NCI-H748 (cell line): ENCODE data around the gene MARCHF10.
"Not testable (repeated sequence)": the region's sequence is repeated elsewhere in the genome, so short reads cannot be mapped to it uniquely, and the experiment has no call there.

Source experiments
- DNase-seq: peaks from one replicate; lab custom pipeline; 2025; ENCODE audit not compliant: unreplicated experiment; lab: John Stamatoyannopoulos, UW

MARCHF10 gene

DNA sequence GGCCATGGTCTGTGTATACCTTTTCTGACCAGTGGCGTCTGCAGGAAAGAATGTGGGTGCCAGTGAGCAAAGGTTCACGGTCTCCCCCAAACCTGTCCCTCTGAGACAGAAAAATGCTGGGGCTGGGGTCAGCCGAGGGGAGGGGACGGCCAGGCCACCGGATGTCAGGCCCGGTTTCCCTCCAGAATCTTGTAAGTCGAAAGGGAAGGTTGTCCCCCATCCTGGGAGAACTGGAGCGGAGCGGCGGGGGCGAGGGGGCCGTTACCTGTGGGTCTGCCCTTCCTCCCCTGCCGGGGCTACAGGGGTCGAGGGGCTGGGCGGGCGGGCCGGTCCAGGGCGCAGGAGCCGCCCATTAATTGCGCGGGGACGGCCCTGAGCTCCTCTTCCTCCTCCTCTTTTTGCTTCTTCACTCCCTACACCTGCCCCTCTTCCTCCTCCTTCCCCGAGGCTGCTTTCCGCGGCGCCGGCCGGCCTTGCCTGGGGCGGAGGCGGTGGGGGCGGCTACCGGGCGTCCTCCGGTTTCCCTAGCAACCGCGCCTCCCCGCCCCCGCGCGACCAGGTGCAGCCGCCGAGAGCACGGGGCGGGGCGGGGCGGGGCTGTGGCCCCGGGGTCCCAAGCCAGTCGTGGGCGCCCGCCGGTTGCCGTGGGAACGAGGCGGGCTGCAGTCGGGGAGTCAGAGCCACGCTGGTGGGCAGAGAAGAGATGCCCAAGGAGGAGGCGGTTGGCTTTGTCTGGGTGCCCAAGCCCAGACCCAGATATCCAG is at the start of gene MARCHF10:
MARCHF10 (minus strand) TSS at position 503 of the 764 bp plus-strand sequence. CDS start 6,579 bp downstream, outside the sequence.
- DNase-seq, result peak; percentile 96

DNA sequence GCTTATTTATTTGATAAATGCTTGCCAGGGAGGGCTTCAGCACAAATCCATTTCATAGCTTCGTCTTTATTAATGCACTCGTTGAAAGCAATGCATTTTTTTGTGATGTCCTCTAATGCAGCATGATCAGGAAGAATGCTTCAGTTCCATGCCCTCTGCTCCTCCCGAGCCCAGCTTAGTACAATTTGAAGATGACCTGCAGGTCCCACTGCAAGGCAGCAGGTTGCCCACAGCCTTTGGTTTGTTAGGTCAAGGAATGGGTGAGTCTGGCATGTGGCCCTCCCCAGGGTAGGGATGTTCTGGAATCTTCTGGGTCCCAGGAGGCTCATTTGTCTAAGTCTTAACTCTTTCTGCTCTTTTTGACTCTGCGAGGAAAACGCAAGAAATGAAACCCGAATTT is 49.4 kb upstream of the MARCHF10 start:
- no peak for DNase-seq

- DNase-seq, result no peak
Measured at GRCh38 chr17:62856594-62856993, 48.5 kb upstream of the MARCHF10 start.

DNA sequence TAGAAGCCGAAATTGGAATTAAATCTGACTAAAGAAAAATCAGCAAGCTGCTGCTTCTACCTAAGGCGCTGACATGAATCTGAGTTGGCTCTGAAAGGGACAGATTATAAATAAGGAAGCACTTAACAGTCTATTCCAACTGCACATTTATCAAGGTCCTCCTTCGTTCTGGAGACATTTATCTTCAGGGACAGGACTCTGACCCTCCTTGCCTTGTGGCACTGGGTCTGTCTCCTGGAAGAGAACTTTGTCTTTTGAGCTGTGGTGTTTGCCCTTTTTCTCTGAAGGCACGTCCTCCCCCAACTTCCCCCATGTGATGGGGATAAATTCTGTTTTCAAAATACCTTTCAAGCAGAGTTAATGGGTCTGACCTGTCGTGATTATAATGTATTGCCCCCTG is 47.0 kb upstream of the MARCHF10 start:
- DNase-seq, result no peak

GRCh38 chr17:62854098-62854680 is 46.1 kb upstream of the MARCHF10 start:
- DNase-seq, result no peak

DNA sequence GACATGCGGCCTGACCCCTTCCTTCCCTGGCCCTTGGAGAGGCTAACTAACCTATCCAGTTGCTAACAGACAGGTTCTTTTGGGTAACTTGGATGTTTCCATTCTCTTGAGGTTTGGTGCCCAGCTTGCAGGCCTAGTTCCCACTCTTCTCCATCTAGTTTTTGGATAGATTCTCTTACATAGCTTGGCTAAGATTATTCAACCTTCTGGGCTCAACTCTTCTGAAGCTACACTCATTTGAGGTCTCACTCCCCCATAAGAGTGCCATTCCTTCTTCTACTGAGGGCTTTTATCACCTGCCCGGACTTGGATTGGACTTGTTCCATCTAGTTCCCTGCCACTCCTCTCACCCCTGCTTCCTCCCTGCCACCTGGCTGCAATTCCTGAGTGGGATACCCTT is 44.1 kb upstream of the MARCHF10 start:
- no peak for DNase-seq

DNA sequence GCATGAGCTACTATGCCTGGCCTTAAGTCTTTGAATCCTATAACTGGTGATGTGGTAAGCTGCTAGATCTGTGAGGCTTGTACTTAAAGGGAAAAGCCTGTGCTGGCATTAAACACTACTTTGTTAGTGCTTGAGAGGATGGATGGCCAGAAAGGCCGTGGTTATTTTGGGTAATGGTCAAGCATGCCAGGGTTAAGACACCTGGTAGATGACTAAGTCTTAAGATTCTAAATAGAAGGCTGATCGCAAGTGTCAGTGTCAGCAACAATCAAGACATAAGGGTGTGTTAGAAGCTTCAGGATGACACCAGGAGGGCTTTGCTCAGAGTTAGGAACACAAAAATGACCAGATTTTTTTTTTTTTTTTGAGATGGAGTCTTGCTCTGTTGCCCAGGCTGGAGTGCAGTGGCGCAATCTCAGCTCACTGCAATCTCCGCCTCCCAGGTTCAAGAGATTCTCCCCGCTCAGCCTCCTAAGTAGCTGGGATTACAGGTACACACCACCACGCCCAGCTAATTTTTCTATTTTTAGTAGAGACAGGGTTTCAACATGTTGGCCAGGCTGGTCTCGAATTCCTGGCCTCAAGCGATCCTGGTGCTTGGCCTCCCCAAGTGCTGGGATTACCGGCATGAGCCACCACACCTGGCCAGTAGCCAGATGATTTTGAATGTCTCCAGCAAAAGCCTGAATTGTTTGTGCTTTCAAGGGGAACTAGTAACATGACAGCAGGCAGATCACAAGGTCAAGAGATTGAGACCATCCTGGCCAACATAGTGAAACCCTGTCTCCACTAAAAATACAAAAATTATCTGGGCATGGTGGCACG is 41.7 kb upstream of the MARCHF10 start:
- DNase-seq, result not testable (repeated sequence)

DNA sequence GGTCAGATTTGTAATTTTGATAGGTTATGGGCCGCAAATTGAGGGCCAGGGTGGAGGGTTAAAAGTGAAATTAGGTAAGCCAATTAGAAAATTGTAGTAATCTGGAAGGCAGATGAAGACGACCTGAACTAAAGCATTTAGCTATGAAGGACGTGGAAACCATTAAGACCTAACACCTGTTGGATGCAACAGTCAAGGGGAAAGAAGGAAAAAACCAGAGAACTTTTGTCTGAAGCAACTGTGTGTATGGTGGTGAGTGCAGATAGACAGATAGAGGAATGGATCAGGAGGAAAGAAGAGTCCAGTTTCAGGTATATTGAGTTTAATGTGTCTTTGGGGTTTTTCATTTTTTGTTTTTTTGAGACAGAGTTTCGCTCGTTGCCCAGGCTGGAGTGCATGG is 40.2 kb upstream of the MARCHF10 start:
- no peak for DNase-seq

DNA sequence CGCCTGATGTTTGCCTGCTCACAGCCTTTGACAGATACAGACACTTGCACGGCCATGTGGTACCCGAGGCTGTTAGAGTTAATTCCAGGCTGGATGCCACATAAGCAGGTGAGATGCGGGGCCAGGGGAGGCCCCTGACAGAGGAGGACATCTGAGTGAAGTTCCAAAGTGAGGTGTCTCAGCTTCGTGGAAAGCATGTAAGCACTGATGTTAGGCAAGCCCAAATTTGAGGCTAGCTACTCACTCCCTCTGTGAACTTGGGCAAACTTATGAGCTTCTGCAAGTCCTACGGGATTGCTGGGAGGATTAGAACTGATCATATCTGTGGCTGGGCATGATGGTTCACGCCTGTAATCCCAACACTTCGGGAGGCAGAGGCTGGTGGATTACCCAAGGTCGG is 39.3 kb upstream of the MARCHF10 start:
- DNase-seq, result no peak

DNA sequence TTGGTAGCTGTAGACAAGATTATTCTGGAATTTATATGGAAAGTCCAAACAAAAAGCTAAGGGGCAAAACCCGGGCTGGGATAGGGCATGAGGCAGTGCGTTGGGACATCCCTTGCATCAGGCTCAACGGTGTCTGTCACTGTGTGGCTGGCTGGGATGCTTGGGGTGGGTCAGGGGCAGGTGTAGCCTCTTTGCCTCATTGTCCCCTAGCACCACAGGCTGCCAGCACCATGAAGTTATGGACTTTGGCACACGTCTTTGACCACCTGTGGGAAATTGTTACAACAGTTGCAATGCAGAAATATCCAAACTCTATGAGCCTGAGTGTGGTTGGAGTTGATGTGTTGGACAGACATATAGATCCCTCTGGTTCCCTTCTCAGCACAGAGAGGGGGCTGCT is 32.8 kb upstream of the MARCHF10 start:
- DNase-seq, result no peak

DNA sequence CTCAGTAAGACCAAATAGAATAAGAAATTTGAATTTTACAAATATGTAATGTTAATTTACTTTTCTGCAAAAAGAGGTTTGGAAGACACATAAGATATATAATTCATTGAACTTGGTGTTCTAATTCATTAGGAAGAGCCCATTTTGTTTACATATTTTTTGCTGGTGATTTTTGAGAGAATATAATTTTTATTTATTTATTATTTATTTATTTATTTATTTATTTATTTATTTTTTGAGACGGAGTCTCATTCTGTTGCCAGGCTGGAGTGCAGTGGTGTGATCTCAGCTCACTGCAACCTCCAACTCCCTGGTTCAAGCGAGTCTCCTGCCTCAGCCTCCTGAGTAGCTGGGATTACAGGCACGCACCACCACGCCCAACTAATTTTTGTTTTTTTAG is 25.7 kb upstream of the MARCHF10 start:
- not testable (repeated sequence) for DNase-seq

DNA sequence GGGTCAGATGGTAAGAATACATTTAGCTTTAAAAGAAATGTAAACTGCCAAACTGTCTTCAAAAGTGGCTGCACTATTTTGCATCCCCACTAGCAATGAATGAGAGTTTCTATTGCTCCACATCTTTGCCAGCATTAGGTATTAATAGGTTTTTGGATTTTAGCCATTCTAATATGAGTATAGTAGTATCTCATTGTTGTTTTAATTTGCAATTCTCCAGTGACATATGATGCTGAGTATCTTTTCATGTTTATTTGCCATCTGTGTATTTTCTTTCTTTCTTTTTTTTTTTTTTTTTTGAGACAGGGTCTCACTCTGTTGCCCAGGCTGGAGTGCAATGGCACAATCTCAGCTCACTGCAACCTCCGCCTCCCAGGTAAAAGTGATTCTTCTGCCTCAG is 24.3 kb upstream of the MARCHF10 start:
- DNase-seq, result no peak

GRCh38 chr17:62831066-62831465 is 23.0 kb upstream of the MARCHF10 start:
- not testable (repeated sequence) for DNase-seq

DNA sequence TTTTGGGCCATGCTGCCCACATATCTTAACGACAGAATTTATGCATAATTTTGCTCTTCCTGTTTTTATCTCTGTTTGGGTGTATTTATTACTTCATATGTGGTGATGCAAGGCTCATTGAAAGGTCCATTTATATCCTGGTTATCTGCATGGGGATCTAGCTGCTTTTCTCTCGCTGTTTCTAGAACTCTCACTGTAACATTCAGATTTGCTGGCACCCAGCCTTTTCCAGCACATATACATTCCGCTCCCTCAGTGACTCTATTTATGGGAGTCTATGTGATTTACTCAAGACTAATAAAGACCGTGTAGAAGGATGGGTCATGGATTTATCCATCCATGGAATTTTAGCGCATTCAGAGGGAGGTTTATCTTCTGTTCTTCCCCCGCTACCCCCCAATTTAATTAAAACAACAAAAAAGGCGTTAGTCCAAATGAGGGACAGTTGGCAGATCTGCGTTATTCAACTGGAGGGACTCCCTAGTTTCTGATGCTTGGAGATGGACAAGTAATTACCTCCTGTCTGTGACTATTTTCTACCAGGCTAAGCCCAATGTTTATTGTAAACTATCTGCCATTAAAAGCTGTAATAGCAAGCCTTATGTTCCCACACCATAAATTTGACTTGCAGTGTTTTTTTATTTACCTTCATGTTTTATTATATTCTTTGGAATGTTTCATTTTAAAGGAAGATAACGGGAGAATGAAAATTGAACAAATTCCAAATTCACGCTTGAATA is 19.8 kb upstream of the MARCHF10 start:
- DNase-seq, result no peak

DNA sequence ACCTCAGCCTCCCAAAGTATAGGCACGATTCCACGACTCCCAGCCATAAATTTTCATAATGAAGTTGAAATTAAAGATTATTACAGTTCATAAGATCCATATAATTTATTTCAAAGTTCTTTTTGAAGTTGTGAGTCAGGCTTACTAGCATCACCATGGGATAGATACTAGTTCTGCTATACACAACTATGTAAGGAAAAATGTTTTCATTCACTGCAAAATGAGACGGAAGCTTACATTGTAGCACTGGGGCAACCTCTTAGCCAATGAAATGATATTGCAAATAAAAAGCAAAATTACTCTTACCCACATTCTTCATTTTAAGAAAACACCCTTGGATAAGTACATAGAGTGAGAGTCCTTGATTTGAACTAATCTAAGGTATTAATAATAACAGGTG is 18.8 kb upstream of the MARCHF10 start:
- no peak for DNase-seq

DNA sequence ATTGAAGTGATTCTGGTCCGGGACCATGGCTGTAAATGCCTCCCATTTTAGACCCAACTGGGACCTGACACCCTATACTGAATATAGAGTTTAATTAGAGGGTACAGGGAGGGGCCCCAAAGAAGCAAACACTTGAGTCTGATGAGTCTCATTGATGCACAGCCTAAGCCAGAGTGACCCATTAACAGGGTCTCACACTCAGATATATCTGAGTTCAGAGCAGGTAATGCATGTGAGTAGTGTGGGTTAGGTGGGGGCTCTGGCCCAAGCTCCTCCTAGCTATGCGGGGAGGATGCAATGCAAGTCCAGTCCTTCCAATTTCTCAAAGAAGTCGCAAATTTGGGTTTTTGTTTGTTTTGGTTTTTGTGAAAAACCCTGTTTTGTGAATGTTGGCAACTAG is 17.1 kb upstream of the MARCHF10 start:
- DNase-seq, result no peak

DNA sequence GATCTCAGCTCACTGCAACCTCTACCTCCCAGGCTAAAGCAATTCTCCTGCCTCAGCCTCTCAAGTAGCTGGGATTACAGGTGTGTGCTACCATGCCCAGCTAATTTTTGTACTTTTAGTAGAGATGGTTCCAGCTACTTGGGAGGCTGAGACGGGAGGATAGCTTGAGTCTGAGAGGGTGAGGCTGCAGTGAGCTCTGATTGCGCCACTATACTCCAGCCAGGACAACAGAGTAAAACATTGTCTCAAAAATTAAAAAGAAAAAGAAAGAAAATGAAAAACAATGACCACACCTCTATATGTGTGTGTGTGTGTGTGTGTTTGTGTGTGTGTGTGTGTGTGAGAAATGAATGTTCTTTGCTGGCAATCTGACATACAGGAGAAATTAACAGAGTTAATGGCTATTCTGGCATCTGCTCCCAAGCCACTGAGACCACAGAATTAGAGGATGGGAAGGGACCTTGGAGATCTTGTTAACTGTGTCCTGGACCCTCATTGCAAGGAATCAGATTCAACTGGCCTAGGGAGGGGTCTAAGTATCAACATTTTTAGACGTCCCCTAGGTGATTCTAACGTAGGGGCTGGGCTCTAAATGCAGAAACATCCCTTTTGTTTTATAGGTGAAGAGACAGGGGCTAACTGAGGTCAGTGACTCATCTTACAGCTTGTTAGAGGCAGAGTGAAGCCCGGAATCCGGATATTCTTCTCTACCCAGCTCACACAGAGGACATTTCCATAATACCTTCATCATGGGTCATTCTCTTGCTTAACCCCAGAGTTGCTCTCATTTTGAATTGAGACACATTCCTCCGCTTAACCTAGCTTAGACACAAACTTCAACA is 16.4 kb upstream of the MARCHF10 start:
- DNase-seq, result no peak

- no peak for DNase-seq
Measured at GRCh38 chr17:62823111-62823893, 15.2 kb upstream of the MARCHF10 start.

- no peak for DNase-seq
Measured at GRCh38 chr17:62822080-62822904, 14.2 kb upstream of the MARCHF10 start.
